Tibial nerve (tissue), 4 donors: Measurements from ENCODE around the gene LATS2. TPM values are rescaled to one million over a fixed set of nuclear protein-coding genes. Genes with fewer than 3 reads are reported as not detected.

Source experiments
- DNase-seq, 2 donors: peaks; one replicate each; pipeline ENCODE4 v3.0.0-alpha.2; 2019; ENCODE audit warnings: low spot score in 2 of 2
- H3K27ac ChIP-seq, 4 donors: fragments of 200-600 bp; sonication (generic) in 3 of 4; one replicate each; pipeline ENCODE4 v1.5.1; 2017 to 2019; ENCODE audit warnings: mild to moderate bottlenecking in 1 of 4
- H3K27me3 ChIP-seq, 2 donors: fragments of 200-600 bp; sonication (generic) in 1 of 2; one replicate each; pipeline versions ENCODE4 v1.5.1 to v1.6.0; 2017 to 2019
- H3K36me3 ChIP-seq, 3 donors: fragments of 200-600 bp; sonication (generic); one replicate each; pipeline ENCODE4 v1.5.1; 2018 to 2019
- H3K4me1 ChIP-seq, 4 donors: fragments of 200-600 bp; sonication (generic) in 3 of 4; one replicate each; pipeline ENCODE4 v1.5.1; 2017 to 2019
- H3K4me3 ChIP-seq, 4 donors: fragments of 200-600 bp; sonication (generic) in 3 of 4; one replicate each; pipeline ENCODE4 v1.5.1; 2017 to 2019; ENCODE audit warnings: mild to moderate bottlenecking in 1 of 4, moderate library complexity in 1 of 4
- H3K9me3 ChIP-seq, 4 donors: fragments of 200-600 bp; sonication (generic) in 3 of 4; one replicate each; pipeline ENCODE4 v1.5.1; 2017 to 2019
- EP300 ChIP-seq, 2 donors: sonication (generic); formaldehyde crosslinking; IDR thresholded peaks; one replicate each; pipeline ENCODE4 v1.6.1; 2017; ENCODE audit warnings: antibody characterized with exemption in 2 of 2, mild to moderate bottlenecking in 1 of 2
- POLR2A ChIP-seq, 2 donors: fragments of 450-650 bp; IDR thresholded peaks; one replicate each; pipeline ENCODE4 v1.6.1; 2017; ENCODE audit warnings: antibody characterized with exemption in 2 of 2, mild to moderate bottlenecking in 2 of 2, moderate library complexity in 2 of 2
- WGBS, 2 donors: methylation state at CpG; one replicate each; pipeline ENCODE4 v1.1.5; 2018; 5-methylcytosine and 5-hydroxymethylcytosine counted together
- total RNA-seq, 4 donors: library from RNA; depleted of rRNA; stranded (reverse); fragments of >200 nt; gene quantifications; one replicate each; pipeline ENCODE4 v1.1.0, GENCODE V29; 2016
- TF ChIP-seq, protein P1 (sequence below), 5 experiments: fragments of 200-600 bp in 3 of 5; fragments of 450-650 bp in 2 of 5; sonication (generic) in 3 of 5; IDR thresholded peaks; one replicate each; pipeline ENCODE4 v1.5.1; 2016 to 2019; ENCODE audit warnings: antibody characterized with exemption in 5 of 5, mild to moderate bottlenecking in 3 of 5, moderate library complexity in 2 of 5

LATS2 gene
- total RNA-seq, 4 donors from 2014 or later = 40.2 to 49.4 (median 42.3) TPM

DNA sequence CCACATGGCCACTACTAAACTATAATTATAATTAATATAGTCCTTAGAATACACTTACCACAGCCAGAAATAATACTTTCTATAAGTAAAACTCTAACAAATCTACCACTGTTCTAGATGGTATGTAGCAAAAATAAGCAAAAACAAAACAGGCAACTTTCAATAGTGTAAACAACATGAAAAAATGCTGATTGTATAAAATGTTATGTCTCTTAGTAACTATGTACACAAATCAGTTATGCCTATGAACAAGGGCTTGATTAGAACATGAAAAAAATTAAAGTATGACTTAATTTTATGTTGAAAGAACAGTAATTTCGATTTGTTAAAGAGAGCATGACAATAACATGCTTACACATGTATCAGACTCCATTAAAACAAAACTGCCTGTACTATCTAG lies 60.7 kb downstream of the LATS2 start:
- peaks cover 0 to 30% (median 0%) of the 10 kb centered on the region in 3 donors for H3K36me3 ChIP-seq
- WGBS, 2 donors = 89 to 92% methylated on average over 1 of the region's 1 CpG
- H3K4me1 ChIP-seq = peaks cover 0 to 42% (median 15%) of the 10 kb centered on the region in 4 donors
- H3K9me3 ChIP-seq = peaks cover 0 to 7% (median 0%) of the 10 kb centered on the region in 4 donors
- no peak for DNase-seq
- H3K4me3 ChIP-seq = no peak overlapping the region
- TF ChIP-seq POLR2A (IDR thresholded peaks at IDR 0.05) = no peak
- TF ChIP-seq, protein P1, sequence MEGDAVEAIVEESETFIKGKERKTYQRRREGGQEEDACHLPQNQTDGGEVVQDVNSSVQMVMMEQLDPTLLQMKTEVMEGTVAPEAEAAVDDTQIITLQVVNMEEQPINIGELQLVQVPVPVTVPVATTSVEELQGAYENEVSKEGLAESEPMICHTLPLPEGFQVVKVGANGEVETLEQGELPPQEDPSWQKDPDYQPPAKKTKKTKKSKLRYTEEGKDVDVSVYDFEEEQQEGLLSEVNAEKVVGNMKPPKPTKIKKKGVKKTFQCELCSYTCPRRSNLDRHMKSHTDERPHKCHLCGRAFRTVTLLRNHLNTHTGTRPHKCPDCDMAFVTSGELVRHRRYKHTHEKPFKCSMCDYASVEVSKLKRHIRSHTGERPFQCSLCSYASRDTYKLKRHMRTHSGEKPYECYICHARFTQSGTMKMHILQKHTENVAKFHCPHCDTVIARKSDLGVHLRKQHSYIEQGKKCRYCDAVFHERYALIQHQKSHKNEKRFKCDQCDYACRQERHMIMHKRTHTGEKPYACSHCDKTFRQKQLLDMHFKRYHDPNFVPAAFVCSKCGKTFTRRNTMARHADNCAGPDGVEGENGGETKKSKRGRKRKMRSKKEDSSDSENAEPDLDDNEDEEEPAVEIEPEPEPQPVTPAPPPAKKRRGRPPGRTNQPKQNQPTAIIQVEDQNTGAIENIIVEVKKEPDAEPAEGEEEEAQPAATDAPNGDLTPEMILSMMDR (IDR thresholded peaks at IDR 0.05) = no peak
- TF ChIP-seq EP300 (IDR thresholded peaks at IDR 0.05) = no peak
- no peak overlapping the region for H3K27ac ChIP-seq
- no peaks in the 10 kb centered on the region for H3K27me3 ChIP-seq

DNA sequence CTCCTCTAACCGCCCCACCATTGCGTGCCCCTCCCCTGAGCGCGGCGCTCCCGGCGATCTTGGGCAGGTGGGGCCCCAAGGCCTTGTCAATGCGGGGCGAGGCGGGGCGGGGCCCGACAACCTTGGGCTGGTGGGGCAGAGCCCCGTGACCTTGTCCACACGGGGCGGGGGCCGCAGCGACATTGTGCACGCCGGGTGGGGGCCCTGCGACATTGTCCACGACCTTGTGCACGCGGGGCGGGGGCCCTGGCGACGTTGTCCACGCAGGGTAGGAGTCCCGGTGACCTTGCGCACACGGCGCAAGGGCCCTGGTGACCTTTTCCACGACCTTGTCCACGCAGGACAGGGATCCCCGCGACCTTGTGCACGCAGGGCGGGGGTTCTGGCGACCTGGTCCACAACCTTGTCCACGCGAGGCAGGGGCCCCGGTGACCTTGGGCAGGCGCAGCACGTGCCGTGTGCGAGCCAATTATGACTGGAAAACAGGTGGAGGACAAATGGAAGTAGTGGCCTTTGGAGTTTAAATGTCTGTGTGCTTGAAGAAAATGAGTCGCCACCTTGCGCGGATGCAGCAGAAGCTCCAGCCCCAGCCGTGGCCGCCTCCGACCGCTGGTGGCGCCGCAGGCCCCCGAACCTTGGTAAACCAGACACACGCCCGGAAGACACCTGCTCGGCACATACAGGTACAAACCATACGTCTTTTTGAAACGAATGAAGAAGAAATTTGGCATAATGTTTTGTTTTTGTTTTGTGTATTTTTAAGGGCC lies 62.6 kb downstream of the LATS2 start:
- TF ChIP-seq EP300 (IDR thresholded peaks at IDR 0.05) (no peak), POLR2A (IDR thresholded peaks at IDR 0.05) (no peak)
- TF ChIP-seq, protein P1 (IDR thresholded peaks at IDR 0.05) = no peak
- no peak for DNase-seq
- Histone ChIP-seq H3K36me3 (peaks cover 0 to 43% (median 0%) of the 10 kb centered on the region in 3 donors), H3K9me3 (peaks cover 0 to 7% (median 0%) of the 10 kb centered on the region in 4 donors), H3K4me3 (no peak overlapping the region), H3K4me1 (peaks cover 0 to 34% (median 8%) of the 10 kb centered on the region in 4 donors), H3K27me3 (no peaks in the 10 kb centered on the region), H3K27ac (no peak overlapping the region)
- WGBS, 2 donors = 95% methylated on average over 50 to 60 of the region's 60 CpGs

DNA sequence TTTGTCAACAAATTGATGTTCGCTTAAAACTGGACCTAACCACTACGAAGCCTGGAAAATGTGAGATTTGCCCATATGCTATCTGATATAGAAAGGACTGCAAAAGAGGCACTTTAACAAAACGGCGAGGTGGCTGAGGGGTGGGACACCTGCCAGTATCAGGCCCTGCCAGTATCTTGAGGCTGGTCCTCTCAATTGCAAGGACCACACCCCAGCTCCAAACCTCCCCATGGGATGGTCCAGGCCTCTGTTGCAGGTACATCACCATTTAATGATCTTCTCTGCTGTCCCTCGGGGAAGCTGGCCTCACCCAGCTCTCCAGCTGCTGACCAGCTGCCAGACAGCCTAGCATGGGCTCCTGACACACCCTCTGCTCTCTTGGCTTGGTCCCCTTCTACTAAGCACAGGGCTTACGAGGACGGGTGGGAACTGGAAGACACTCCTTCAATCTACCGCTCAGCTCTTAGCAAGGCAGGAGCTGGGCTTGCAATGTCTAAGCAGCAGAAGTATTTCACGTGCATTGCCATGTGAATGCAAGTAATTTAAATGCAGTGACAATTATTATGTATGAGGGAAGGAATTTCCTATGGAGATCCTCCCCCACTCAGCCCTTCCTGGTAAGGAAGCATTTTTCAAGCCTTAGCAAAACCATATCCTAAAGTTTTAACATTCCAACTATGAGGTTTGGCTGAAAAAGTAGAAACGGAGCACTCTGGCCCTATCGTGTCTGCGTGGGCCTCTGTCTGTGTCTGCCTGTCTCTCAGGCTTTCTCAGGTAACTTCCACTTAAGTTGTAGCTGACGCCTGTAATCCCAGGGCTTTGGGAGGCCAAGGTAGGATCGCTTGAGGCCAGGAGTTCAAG lies 63.9 kb downstream of the LATS2 start:
- DNase-seq = no peak

DNA sequence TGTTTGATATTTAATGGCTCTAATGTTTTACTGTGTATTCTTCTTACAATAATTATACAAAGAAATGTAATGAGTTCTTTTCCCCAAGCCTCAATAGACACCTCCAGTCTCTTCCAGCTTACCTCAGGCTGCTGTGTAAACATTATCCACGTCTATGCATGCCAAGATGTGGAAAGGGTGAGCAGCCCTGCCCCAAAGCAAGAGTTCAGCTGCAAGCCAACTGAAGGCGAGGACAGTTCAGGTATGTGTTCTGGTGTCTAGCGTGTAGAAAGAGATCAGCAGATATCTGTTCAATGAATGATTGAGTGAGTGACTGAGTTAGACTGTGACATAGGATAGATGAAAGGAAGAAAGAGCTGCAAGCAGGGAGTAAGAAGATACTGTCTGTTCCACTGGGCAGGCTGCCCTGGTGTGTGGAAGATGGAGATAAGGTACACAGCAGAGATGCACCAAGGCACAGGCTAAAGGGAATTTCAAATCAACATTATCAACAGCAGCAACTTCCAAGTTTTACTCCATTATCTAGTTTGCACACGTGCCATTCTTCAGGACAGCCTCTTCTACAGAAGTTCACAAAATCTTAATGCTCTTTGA lies 66.0 kb downstream of the LATS2 start:
- TF ChIP-seq POLR2A (IDR thresholded peaks at IDR 0.05) = no peak
- no peak for TF ChIP-seq EP300 (IDR thresholded peaks at IDR 0.05)
- TF ChIP-seq, protein P1 (IDR thresholded peaks at IDR 0.05) = no peak
- DNase-seq = no peak
- Histone ChIP-seq H3K9me3 (no peaks in the 10 kb centered on the region), H3K4me3 (no peak overlapping the region), H3K4me1 (peaks cover 0 to 47% (median 8%) of the 10 kb centered on the region in 4 donors), H3K27ac (no peak overlapping the region), H3K27me3 (no peaks in the 10 kb centered on the region), H3K36me3 (peaks cover 0 to 42% (median 5%) of the 10 kb centered on the region in 3 donors)
- WGBS, 2 donors = 61 to 62% methylated on average over 4 of the region's 4 CpGs

More for the DNA sequence above, 63.9 kb downstream of the LATS2 start:
- TF ChIP-seq, protein P1 (IDR thresholded peaks at IDR 0.05) = no peak
- TF ChIP-seq POLR2A (IDR thresholded peaks at IDR 0.05) = no peak
- no peak for TF ChIP-seq EP300 (IDR thresholded peaks at IDR 0.05)
- Histone ChIP-seq H3K4me3 (no peak overlapping the region), H3K9me3 (peaks cover 0 to 7% (median 0%) of the 10 kb centered on the region in 4 donors), H3K27me3 (no peaks in the 10 kb centered on the region), H3K36me3 (peaks cover 0 to 44% (median 0%) of the 10 kb centered on the region in 3 donors), H3K27ac (peak overlapping the region in 2 of 4 donors; percentile 47 to 61), H3K4me1 (peaks cover 0 to 45% (median 8%) of the 10 kb centered on the region in 4 donors)
- 57 to 60% methylated on average over 14 of the region's 14 CpGs for WGBS, 2 donors
